Measurements from ENCODE around the gene SALL4.

- TF ChIP-seq CTCF (IDR thresholded peaks at IDR 0.05) = peak; percentile 66 to 78 (median 66)
- no peak for TF ChIP-seq POLR2A (IDR thresholded peaks at IDR 0.05)
Observed at GRCh38 chr20:51800060-51800871, 2.1 kb downstream of the SALL4 start.
